Measurements from ENCODE around the gene GNE.
"Not testable (repeated sequence)": the region's sequence is repeated elsewhere in the genome, so short reads cannot be mapped to it uniquely, and the experiment has no call there.

Gene GNE, protein sequence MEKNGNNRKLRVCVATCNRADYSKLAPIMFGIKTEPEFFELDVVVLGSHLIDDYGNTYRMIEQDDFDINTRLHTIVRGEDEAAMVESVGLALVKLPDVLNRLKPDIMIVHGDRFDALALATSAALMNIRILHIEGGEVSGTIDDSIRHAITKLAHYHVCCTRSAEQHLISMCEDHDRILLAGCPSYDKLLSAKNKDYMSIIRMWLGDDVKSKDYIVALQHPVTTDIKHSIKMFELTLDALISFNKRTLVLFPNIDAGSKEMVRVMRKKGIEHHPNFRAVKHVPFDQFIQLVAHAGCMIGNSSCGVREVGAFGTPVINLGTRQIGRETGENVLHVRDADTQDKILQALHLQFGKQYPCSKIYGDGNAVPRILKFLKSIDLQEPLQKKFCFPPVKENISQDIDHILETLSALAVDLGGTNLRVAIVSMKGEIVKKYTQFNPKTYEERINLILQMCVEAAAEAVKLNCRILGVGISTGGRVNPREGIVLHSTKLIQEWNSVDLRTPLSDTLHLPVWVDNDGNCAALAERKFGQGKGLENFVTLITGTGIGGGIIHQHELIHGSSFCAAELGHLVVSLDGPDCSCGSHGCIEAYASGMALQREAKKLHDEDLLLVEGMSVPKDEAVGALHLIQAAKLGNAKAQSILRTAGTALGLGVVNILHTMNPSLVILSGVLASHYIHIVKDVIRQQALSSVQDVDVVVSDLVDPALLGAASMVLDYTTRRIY

GRCh38 chr9:36258208-36258995, at the start of gene GNE:
TSS of gene GNE (minus strand) at chr9:36258448. CDS start at chr9:36249355, 9,093 bp downstream.
- peak; percentile 20 for FAIRE-seq

GRCh38 chr9:36306471-36307306, 48.4 kb upstream of the GNE start:
- no peak for FAIRE-seq

More at GRCh38 chr9:36258208-36258995, at the start of gene GNE:
- DNase-seq (ENCODE audit: low spot score): peak; percentile 97

GRCh38 chr9:36304366-36304765, 46.1 kb upstream of the GNE start:
- DNase-seq (ENCODE audit: low spot score); FAIRE-seq: not testable (repeated sequence)

More at GRCh38 chr9:36306471-36307306, 48.4 kb upstream of the GNE start:
- DNase-seq (ENCODE audit: low spot score): peak; percentile 50

DNA sequence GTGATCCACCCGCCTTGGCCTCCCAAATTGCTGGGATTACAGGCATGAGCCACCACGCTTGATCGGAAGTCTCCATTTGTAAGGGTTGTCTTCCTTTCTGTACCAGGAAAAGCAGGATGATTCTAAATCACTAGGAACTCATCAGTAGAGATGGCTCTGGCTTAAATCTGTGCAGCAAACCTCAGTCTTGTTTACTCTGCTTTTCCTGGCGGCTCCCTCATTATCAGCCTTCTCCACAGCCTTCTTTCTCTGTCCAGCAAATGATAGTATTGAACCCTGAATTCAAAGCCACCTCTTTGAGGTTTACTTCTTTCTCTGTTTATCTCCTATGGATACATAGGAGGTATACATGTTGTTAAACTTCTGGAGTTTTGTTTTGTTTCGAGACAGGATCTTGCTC, 43.0 kb upstream of the GNE start:
- FAIRE-seq: no peak
- no peak for DNase-seq (ENCODE audit: low spot score)

DNA sequence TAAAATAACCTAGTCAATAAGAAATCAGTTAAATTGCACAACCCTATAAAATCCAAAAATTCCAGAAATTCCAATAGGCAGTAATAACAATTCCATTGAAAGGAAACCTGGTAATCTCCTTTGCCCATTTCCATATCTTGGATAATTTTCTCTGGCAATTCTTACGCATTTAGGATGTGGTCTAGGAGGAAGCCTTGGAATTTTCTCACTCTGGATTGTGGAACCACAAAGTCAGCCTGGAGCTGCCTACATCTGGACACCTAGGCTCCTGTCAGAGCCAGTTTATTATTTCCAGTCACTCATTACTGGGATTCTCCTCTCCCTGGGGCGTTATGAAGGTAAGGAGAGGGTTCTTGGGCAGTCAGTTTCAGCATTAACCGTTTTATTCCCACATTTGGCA, 40.3 kb upstream of the GNE start:
- FAIRE-seq (no peak), DNase-seq (ENCODE audit: low spot score) (peak; percentile 67)

DNA sequence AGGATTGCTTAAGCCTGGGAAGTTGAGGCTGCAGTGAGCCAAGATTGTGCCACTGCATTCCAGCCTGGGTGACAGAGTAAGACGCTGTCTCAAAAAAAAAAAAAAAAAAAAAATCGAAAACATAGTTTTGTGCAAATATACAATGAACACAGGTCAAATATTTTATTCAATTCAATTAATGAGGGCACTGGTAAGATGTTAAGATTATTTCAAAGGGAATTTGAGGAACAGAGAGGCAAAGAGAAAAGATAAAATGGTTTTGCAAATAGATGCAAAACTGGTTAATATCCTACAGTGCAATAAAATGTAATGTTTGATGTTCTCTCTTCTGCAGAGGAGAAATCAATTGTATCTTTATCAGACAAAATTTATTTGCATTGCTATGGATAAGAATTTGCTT, 39.5 kb upstream of the GNE start:
- FAIRE-seq (no peak), DNase-seq (ENCODE audit: low spot score) (no peak)

DNA sequence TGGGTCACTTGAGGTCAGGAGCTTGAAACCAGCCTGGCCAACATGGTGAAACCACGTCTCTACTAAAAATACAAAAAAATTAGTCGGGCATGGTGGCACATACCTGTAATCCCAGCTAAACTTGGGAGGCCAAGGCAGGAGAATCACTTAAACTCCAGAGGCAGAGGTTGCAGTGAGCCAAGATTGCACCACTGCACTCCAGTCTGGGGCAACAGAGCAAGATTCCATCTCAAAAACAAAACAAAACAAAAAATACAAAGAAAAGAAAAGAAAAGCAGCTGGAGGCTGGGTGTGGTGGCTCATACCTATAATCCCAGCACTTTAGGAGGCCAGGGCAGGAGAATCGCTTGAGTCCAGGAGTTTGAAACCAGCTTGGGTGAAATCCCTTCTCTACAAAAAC, 36.7 kb upstream of the GNE start:
- not testable (repeated sequence) for FAIRE-seq; DNase-seq (ENCODE audit: low spot score)

GRCh38 chr9:36293918-36294317, 35.7 kb upstream of the GNE start:
- no peak for DNase-seq (ENCODE audit: low spot score)
- no peak for FAIRE-seq

GRCh38 chr9:36293171-36293570, 34.9 kb upstream of the GNE start:
- FAIRE-seq (no peak), DNase-seq (ENCODE audit: low spot score) (no peak)

- DNase-seq (ENCODE audit: low spot score) (no peak), FAIRE-seq (no peak)
Measured at GRCh38 chr9:36292641-36293040, 34.4 kb upstream of the GNE start.

DNA sequence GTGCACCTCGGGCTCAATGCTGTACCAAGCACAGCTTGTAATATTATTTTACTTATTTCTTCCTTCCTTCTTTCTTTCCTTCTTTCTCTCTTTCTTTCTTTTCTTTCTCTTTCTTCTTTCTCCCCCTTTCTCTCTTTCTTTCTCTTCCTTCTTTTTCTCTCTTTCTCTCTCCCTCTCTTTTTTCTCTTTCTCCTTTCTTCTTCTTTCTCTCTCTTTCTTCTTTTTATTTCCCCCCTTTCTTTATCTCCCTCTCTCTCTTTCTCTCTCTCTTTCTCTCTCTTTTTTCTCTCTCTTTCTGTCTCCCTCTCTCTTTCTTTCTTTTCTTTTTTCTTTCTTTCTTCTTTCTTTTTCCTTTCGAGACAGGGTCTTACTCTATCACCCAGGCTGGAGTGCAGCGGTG, 32.7 kb upstream of the GNE start:
- no peak for DNase-seq (ENCODE audit: low spot score)
- no peak for FAIRE-seq

DNA sequence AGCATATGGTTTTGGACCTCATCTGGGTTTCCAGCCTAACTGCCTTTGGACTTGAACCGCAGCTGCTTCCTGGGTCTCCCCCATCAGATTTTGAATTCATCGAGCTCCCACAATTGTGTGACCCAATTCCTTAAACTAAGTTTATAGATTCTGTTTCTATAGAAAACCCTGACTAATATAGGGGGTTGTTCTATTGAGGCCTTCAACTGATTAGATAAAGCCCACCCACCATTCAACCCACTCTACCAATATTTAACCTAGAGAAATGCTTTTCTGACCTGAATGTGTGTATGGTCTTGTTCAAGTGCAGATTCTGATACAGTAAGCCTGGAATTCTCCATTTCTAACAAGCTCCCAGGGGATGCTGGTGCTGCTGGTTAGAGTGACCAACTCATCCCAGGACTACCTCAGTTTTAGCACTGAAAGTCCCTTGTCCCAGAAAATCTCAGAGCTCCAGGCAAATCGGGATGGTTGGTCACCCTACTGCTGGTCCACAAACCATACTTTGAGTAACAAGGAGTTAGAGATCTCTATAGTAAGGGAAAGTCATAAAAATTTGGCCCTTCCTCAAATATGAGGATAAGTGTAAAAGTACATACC, 31.7 kb upstream of the GNE start:
- DNase-seq (ENCODE audit: low spot score) (no peak), FAIRE-seq (no peak)

DNA sequence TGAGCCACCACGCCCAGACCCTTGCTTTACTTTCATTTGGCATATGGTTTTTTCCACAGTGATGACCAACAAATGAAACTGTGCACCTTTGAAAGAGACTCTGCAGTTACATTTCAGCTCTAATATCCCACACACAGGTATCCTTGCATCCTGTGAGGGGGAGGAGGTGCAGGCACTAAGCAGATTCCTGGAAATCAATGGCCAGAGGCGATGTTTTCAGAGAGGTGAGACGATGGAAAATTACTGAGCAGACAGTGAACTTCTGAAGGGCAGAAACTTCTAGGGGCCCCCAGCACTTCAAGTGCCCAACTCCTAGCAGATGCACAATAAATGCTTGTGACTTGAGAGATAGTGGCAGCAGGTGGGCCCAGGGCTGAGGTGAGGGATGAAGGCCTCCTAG, 29.8 kb upstream of the GNE start:
- DNase-seq (ENCODE audit: low spot score) (no peak), FAIRE-seq (no peak)

DNA sequence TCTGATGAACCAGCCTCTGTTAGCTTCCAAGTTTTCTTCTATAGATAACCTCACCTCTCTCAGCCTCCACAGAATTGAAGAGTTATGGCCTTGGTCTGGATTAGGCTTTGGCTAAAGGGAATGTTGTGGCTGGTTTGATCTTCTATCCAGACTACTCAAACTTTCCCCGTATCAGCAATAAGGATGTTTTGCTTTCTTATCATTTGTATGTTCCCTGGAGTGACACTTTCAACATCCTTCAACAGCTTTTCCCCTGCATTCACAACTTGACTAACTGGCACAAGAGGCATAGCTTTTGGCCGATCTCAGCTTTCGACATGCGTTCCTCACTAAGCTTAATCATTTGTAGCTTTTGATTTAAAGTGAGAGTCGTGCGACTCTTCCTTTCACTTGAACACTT, 28.1 kb upstream of the GNE start:
- DNase-seq (ENCODE audit: low spot score) (no peak), FAIRE-seq (no peak)

DNA sequence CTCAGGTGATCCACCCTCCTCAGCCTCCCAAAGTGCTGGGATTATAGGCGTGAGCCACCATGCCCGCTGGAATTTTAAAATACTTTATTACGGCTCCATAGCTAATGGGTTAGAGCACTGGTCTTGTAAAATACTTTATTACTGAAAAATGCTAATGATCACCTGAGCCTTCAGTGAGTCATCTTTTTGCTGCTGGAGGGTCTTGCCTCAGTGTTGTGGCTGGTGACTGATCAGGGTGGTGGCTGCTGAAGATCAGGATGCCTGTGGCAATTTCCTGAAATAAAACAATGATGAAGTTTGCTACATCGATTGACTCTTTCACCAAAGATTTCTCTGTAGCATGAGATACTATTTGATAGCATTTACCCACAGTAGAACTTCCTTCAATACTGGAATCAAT, 26.0 kb upstream of the GNE start:
- DNase-seq (ENCODE audit: low spot score) (no peak), FAIRE-seq (no peak)

DNA sequence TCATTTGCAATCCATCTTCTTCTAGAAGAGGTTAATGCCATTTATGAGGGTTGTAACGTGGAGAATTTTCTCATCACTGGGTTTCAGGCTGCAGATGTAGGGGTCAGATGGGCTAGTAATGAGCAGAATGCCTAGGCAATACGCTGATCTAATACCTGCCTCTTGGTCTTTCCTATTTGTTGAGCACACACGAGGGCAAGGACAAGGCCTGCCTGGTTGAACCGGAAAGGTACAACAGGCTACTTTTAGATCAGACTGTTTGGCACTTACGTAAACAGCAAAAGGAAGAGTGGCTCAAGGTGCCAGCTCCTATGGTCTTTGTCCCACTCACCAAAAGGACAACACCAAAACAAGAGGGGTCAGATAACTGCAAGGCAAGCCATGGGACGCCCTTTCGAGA, 24.0 kb upstream of the GNE start:
- FAIRE-seq: no peak

GRCh38 chr9:36280989-36281388, 22.7 kb upstream of the GNE start:
- no peak for DNase-seq (ENCODE audit: low spot score)
- peak; percentile 66 for FAIRE-seq

More for the DNA sequence above, 24.0 kb upstream of the GNE start:
- DNase-seq (ENCODE audit: low spot score): no peak

GRCh38 chr9:36278243-36278642, 20.0 kb upstream of the GNE start:
- DNase-seq (ENCODE audit: low spot score) (no peak), FAIRE-seq (no peak)

DNA sequence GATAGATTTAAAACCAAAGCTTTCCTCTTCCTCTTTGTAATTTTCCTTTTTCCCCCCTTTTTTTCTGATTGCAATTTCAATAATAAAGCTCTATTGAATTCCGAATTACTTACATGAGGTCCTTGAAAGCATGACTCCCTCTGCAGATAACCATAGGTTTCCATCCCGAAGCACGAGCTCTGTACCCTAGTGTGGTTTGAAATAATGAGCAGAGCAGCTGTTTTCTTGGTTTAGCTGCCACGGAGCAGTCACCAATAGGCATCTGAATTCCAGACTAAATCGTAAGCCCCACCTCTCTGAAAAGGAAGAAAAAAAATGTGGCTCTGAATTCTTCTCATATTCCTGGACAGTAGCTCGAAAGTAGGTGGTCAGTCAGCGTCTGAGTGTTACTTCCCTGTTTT, 18.5 kb upstream of the GNE start:
- FAIRE-seq (no peak), DNase-seq (ENCODE audit: low spot score) (peak; percentile 62)

GRCh38 chr9:36276254-36276653, 18.0 kb upstream of the GNE start:
- FAIRE-seq (no peak), DNase-seq (ENCODE audit: low spot score) (no peak)

DNA sequence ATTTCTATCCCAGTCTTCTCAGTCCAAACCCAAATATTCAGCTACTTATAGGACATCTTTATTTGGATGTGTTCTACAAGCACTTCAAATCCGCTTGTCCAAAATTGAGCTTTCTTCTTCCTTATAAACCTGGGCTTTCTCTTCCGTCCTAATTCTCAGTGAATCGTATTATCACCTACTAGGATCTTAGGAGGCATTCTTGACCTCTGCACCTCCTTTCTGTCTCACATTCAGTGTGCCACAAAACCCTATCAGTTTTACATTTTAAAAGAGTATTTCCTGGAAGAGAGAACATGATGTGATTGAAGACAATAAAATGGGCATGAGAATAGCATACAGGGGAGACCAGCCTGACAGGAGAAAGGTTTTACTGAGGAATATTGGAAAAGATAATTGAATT, 16.8 kb upstream of the GNE start:
- no peak for FAIRE-seq
- DNase-seq (ENCODE audit: low spot score): no peak
